Activated T-helper 9 cell treated with anti-CD3 and anti-CD28 coated beads, Interleukin-2, amount 50 U/mL, for 16 hours (primary cell): ENCODE measurements around the gene POP5.
"Not testable (repeated sequence)": the region's sequence is repeated elsewhere in the genome, so short reads cannot be mapped to it uniquely, and the experiment has no call there.

Experiments used
- DNase-seq: peaks from one replicate; pipeline ENCODE4 v3.0.0-alpha.2; 2020; ENCODE audit warnings: low read depth

The POP5 gene

DNA sequence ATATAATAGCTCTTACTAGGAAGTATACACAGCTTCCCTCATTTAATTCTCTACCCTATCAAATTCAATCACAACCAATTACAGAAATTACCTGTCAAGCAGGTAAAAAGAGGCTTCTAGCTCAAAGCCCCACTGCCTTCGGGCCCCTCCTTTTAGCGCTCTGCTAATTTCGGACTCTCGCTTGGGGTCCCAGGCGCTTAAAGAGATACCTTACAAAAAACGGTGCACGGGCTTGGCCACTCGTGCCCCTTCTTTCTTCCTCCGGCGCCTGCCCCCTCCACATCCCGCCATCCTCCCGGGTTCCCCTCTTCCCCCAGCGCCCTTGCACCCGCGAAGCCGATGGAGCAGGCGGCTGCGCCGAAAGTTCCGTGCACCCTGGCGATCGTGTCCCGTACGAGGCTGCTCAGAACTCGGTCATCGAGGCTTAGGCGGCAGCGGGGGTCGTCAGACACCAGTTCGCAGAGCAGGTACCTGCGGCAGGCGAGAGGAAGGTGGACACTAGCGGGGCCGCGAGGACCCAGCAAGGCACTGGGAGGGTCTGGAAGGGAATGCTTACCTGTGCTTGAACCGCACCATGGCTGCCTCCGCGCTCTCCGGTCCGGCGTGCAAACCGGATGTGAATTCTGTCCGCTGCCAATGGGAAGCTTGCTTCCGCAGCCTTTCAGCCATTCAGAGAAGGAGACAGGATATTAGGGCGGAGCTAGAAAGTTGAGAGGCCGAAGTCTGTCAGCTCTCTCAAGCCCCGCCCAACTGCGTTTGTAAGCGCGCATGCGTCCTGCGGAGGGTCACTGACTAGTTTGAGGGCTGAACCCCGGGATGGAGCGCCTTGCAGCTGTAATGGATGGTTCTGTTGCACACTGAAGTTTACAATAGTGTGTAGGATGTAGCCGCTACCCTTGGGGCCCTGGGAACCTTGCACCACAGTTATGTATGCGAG, at the start of gene POP5:
Gene POP5 (minus strand): TSS at position 616 of the 937 bp plus-strand sequence. CDS start 40 bp downstream, at position 576.
- DNase-seq, result peak; percentile 86

DNA sequence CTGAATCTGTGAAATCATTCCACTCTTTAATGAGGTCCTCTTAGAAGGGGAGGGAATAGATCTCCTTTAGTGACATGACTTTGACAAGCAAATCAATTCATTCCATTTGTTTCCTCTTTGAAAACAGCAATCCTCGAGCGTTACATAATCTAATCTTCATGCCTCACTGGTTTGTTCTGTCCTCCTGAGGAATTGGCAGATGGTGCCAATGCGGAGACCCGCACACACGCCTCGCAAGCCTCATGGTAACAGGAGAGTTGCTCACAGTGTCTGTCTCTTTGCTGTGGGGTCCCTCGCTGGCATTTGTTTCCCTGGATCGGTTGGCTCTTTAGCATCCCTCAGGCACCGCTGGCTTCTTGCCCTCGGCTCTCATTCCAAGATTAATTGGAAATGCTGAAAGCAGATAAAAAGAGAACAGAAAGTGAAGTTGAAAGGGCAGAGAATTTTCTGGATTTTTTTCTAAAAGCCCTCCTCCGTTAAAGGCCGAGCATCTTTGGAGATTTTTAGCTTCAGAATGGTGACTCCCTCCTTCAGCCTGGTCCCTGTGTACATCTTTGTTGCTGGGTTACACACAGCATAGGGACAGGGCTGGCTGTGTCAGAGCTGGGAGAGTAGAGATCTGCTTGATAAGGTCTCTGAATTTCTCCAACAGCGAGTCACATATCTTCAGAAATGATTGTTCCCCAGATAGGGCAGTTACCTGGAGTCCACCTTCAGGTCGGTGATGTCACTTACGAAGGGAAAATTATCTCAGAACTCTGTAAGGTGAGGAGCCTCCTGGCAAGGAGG, 49.1 kb upstream of the POP5 start:
- no peak for DNase-seq

DNA sequence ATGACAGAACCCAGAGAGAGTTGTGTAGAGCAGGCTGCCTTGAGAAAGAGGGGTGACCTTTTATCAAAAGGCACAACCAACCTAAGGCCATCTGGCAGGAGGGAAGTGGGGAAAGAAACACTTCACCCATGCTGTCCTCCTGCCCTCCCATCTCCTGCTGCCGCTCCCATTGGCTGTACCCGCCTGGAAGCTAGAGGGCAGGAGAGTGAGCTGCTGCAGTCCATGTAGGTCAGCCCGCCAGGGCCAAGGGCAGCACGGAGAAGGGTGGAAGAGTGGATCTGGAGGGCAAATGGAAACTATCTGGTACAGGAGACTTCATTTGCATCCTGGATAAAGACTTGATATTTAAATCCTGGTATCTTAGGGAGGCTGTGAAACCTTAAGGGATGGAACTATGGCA, 47.7 kb upstream of the POP5 start:
- DNase-seq, result no peak

DNA sequence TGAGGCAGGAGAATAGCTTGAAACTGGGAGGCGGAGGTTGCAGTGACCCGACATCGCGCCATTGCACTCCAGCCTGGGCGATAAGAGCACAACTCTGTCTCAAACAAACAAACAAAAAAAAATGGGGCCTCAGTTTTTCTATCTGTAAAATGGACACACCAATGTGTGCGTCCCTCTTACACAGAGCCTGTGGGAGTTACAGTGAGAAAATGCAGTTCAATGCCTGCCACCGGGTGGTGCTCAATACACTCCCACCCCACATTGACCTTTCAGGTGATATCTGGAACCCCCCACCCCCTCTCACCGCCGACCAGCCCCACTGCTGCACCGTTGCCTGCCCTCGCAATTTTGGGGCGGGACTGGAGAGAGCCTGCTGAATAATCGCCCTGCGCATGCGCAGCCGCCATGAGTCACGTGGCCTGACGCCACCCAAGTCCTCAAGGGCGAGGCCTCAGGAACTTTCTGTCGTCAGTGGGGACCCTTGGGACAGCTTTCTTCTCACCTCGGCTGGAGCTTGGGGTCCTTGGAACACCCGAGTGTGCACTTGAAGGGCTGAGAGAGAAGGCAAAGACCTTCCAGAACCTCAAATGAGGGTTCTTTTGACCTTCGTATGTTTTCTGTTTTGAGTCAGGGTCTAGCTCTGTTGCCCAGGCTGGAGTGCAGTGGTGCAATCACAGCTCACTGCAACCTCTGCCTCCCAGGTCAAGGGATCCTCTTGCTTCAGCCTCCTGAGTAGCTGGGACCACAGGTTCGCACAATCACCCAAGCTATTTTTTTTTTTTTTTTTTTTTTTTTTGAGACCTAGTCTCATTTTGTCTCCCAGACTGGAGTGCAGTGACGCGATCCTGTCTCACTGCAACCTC, 44.6 kb upstream of the POP5 start:
- peak; percentile 9 for DNase-seq

GRCh38 chr12:120620624-120621023, 39.4 kb upstream of the POP5 start:
- no peak for DNase-seq

DNA sequence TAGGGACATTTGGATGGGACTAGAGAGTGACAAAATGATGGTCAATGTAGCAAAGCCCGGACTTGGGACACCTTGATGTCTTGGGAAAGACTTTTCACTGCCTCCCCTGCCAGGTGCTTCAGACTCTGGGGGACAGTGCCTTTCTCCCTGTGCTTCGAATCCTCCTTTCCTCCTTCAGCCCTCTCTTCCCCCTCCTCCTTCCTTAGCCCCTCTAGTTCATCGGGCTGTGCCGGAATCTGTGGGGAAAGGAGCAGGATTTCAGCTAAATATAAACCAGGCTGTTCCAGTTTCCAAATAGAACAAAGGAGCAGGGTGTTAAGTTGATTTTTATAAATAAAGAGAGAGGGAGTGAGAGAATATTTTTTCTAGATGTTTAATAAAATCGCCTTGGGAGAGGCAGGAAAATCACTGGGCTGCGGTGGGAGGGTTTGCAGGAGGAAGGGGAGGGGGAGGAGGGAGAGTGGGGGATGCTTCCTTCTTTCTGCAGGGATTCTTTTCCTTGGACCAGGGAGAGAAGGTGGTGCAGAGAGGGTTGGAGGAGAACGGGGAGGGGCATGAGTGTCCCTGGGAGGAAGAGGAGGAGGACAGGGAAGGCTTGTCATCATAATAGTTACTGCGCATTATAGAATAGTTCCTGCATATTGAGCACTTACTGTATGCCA, 37.9 kb upstream of the POP5 start:
- DNase-seq, result no peak

- not testable (repeated sequence) for DNase-seq
These were observed 36.6 kb upstream of the POP5 start for GRCh38 chr12:120617767-120618166.

GRCh38 chr12:120617193-120617592, 36.0 kb upstream of the POP5 start:
- DNase-seq, result not testable (repeated sequence)

DNA sequence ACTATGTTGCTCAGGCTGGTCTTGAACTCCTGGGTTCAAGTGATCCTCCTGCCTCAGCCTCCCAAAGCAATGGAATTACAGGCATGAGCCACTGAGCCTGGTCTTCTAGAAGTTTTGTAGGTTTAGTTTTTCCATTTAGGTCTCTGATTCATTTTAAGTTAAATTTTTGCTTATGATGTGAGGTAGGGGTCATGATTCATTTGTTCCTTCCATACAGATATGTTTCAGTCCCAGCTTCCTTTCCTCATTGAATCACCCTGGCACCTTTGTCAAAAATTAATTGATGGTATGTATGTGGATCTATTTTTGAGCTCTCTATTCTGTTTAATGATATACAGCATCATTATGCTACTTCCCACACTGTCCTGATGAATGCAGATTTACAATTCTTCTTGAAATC, 33.6 kb upstream of the POP5 start:
- no peak for DNase-seq

DNA sequence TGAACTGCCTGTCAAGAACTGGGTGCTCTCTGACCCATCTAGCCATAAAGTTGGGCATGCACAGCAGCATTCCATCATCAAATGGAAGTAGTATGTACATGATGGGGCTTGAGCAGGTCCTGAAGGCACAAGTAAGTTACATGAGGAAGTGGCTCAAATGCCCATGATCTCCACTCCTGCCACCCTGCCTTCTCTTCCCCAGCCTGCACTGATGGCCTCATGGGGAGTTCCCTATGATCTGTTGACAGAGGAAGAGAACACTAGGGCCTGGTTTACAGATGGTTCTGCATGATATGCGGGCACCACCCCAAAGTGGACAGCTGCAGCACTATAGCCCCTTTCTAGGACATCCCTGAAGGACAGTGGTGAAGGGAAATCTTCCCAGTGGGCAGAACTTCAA, 30.3 kb upstream of the POP5 start:
- DNase-seq, result not testable (repeated sequence)

- no peak for DNase-seq
These were observed 29.4 kb upstream of the POP5 start for GRCh38 chr12:120610560-120610959.

DNA sequence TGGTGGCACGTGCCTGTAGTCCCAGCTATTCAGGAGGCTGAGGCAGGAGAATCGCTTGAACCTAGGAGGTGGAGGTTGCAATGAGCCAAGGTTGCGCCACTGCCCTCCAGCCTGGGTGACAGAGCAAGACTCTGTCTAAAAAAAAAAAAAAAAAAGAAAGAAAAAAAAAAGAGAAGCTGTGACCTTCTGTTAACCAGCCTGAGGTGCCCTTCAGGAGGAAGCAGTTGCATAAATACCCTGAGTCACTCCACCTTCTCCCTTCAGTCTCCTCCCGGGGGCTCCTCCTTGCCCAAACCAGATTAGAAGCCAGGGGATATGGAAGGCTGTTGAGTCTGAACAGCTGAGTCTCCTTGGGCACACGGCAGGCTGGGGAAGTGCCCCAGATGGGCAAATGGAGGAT, 21.2 kb upstream of the POP5 start:
- DNase-seq, result not testable (repeated sequence)

- DNase-seq, result no peak
These were observed 18.7 kb upstream of the POP5 start for GRCh38 chr12:120599672-120600552.

DNA sequence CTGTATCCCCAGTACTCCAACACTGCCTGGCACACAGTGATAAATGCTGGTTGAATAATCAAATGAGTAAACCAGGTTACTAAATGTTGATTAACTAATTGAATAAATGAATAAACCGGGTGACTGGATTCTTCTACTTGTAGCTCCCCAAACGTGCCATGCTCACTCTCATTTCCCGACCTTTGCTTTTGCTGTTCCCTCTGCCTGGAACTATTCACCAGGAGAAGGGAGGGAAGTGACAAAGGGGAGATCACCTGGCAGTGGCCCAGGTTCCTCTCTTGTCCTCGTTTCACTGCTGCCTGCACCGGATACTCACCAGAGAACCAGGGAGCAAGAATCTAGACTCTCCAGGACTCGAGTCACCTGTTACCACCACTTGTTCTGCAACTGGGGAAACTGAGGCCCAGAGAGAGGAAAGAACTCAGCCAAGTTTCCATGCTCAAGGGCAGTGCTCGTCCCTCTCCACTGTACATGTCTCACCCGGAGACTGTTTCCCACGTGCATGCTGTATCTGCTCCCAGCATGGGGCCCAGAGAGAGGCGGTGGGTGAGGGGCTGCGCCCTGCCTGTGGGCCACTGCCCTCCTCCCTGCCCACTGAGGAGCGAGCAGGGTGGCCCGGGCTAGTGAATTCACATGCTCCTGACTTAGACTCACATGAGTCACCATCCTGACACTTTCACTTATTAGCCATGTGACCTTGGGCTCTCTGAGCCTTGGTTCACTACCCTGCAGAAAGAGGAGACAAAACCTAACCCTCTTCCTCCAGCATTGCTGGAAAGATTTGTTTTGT, 17.7 kb upstream of the POP5 start:
- no peak for DNase-seq

DNA sequence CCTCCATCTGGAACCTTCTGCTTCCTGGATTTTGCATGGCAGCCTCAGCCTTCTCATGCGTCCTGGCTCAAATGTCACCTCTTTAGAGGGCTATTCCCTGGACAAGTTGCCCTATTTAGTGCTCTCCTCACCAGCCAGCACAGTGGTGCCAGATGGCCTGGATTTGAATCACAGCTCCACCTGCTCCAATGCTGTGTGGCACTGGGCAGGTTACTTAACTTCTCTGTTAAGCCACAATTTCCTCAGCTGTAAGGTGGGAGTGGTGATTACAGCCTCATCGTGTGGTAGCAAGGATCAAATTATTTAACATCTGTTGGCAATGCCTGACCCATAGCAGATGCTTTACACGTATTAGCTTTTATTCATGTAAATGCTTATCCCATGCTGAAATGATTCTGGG, 16.7 kb upstream of the POP5 start:
- no peak for DNase-seq

DNA sequence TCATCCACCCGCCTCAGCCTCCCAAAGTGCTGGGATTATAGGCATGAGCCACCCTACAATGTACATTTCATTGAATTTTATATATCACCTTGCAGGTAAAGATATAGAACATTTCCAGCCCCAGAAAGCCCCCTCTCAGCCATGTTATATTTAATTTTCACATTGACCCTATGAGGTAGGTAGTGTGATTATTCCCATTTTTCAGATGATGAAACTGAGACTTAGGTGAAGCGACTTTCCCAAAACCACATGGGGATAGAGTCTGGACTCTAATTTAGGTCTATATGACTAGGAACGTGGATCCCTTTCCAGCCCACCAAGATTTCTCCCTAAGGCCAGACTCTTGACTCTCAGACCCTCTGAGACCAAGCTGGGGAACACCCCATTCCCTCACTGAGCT, 15.7 kb upstream of the POP5 start:
- DNase-seq, result no peak

- no peak for DNase-seq
These were observed 11.2 kb upstream of the POP5 start for GRCh38 chr12:120592121-120593049.

GRCh38 chr12:120590741-120591407, 9.7 kb upstream of the POP5 start:
- no peak for DNase-seq
